HG03135 (cell line): ENCODE results near the gene ABHD16A.

ENCODE experiments used
- ATAC-seq: cut with Tn5 transposase; IDR thresholded peaks from one replicate; pipeline ENCODE4 v1.9.1; 2021; ENCODE audit warnings: mild to moderate bottlenecking, moderate library complexity; ENCODE audit not compliant: unreplicated experiment

The ABHD16A gene

DNA sequence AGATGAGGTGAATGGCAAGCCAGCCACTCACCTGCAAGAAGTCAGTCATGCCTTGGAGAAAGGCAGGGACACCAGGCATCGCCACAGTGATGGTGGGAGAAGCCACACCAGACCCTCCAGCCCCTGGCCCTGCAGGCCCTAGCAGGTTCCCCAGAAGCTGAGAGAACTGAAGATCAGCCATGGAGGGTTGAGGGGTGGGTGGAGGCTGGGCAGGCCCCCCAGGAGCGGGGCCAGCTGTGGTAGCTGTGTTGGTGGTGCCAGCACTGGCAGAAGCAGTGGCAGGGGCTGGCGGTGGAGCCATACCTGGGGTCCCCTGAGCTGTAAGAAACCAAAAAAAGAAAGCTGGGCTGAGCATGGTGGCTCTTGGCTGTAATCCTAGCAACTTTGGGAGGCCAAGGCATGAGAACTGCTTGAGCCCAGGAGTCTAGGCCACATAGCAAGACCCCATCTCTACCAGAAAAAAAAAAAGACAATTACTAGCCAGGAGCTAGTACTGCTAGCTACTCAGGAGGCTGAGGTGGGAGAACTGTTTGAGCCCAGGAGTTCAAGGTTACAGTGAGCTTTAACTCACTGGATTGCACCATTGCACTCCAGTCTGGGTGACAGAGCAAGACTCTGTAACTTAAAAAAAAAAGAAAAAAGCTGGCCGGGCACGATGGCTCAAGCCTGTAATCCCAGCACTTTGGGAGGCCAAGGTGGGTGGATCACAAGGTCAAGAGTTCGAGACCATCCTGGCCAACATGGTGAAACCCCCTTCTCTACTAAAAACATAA lies 60.1 kb downstream of the ABHD16A start:
- ATAC-seq: no peak

- no peak for ATAC-seq
Measured at GRCh38 chr6:31641370-31641769, 61.8 kb downstream of the ABHD16A start.

GRCh38 chr6:31640612-31641011 lies 62.5 kb downstream of the ABHD16A start:
- no peak for ATAC-seq

GRCh38 chr6:31639449-31639861 lies 63.7 kb downstream of the ABHD16A start:
- no peak for ATAC-seq

DNA sequence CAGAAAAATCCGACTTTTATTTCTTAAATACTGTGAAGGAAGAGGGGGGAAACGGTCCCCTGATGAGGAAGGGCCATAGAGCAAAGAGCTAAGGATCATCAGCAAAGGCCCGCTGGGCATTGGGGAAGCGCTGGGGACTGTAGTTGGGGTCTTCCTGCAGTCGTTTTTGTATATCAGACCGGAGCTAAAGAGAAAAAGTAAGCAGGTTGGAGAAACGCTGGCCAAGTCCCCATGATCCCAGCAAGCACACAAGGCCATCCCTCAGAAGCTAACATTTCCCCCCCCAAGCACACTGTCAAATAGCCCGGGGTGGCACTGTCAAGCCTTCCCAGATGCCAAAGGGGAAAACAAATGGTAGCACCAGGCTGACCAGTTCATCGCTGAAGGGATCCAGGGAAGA lies 64.1 kb downstream of the ABHD16A start:
- no peak for ATAC-seq
